Measurements from ENCODE around the gene RPAP3. TPM values are rescaled to one million over a fixed set of nuclear protein-coding genes. Genes with fewer than 3 reads are reported as not detected.

The RPAP3 gene
- polyA plus RNA-seq, 1 donor from 2014 or later = 39.7 TPM

GRCh38 chr12:47746073-47746472 lies 40.2 kb upstream of the RPAP3 start:
- Histone ChIP-seq H2AFZ (ENCODE audit: low read depth, low read length) (no peak overlapping the region), H3K27ac (ENCODE audit: low read length) (no peak overlapping the region)
- TF ChIP-seq MXI1 (conservative IDR thresholded peaks at IDR 0.05; ENCODE audit: poor library complexity, severe bottlenecking) = no peak

GRCh38 chr12:47745485-47746041 lies 39.7 kb upstream of the RPAP3 start:
- Histone ChIP-seq H3K79me2 (replicated peaks; ENCODE audit: insufficient read depth, low read length) (no peaks in the 10 kb centered on the region), H3K9ac (ENCODE audit: low read length) (no peak overlapping the region), H3K27me3 (ENCODE audit: insufficient read depth, low read depth, low read length) (no peaks in the 10 kb centered on the region), H3K27ac (ENCODE audit: low read length) (no peak overlapping the region), H3K9me2 (ENCODE audit: insufficient read depth, low read length) (no peaks in the 10 kb centered on the region), H3F3A (ENCODE audit: insufficient read depth, low read length, poor library complexity, severe bottlenecking) (no peaks in the 10 kb centered on the region), H3K9me3 (ENCODE audit: low read length) (no peaks in the 10 kb centered on the region), H4K20me1 (ENCODE audit: insufficient read depth) (no peaks in the 10 kb centered on the region), H3K4me2 (ENCODE audit: low read length) (no peak overlapping the region), H3K36me3 (ENCODE audit: insufficient read depth, low read length) (no peaks in the 10 kb centered on the region), H2AFZ (ENCODE audit: low read depth, low read length) (no peak overlapping the region), H3K4me3 (ENCODE audit: low read length) (no peak overlapping the region)
- no peak for TF ChIP-seq RAD21 (conservative IDR thresholded peaks at IDR 0.05)
- TF ChIP-seq EZH2 (IDR thresholded peaks at IDR 0.05; ENCODE audit: borderline replicate concordance, insufficient read depth, low read length, poor library complexity, severe bottlenecking) = no peak
- TF ChIP-seq CTCF (IDR thresholded peaks at IDR 0.05; ENCODE audit: poor library complexity, severe bottlenecking) = no peak
- no peak for TF ChIP-seq EP300 (conservative IDR thresholded peaks at IDR 0.05; ENCODE audit: poor library complexity, severe bottlenecking)
- TF ChIP-seq REST (IDR thresholded peaks at IDR 0.05; ENCODE audit: borderline replicate concordance) = no peak
- no peak for TF ChIP-seq MXI1 (conservative IDR thresholded peaks at IDR 0.05; ENCODE audit: poor library complexity, severe bottlenecking)
- no peak for TF ChIP-seq POLR2AphosphoS5 (IDR thresholded peaks at IDR 0.05)
- TF ChIP-seq SMC3 (conservative IDR thresholded peaks at IDR 0.05; ENCODE audit: poor library complexity) = no peak
- no peak for TF ChIP-seq TAF1 (IDR thresholded peaks at IDR 0.05; ENCODE audit: low read depth)

More at GRCh38 chr12:47746073-47746472, 40.2 kb upstream of the RPAP3 start:
- Histone ChIP-seq H3K27me3 (ENCODE audit: insufficient read depth, low read depth, low read length) (no peaks in the 10 kb centered on the region), H3K9ac (ENCODE audit: low read length) (no peak overlapping the region), H3K4me2 (ENCODE audit: low read length) (no peak overlapping the region), H3F3A (ENCODE audit: insufficient read depth, low read length, poor library complexity, severe bottlenecking) (no peaks in the 10 kb centered on the region), H4K20me1 (ENCODE audit: insufficient read depth) (no peaks in the 10 kb centered on the region), H3K36me3 (ENCODE audit: insufficient read depth, low read length) (no peaks in the 10 kb centered on the region), H3K9me2 (ENCODE audit: insufficient read depth, low read length) (no peaks in the 10 kb centered on the region), H3K4me3 (ENCODE audit: low read length) (no peak overlapping the region), H3K79me2 (replicated peaks; ENCODE audit: insufficient read depth, low read length) (no peaks in the 10 kb centered on the region), H3K9me3 (ENCODE audit: low read length) (no peaks in the 10 kb centered on the region)
